ENCODE data around the gene DEPDC5. TPM values are rescaled to one million over a fixed set of nuclear protein-coding genes. Genes with fewer than 3 reads are reported as not detected.
"Not testable (repeated sequence)": the region's sequence is repeated elsewhere in the genome, so short reads cannot be mapped to it uniquely, and the experiment has no call there.

Gene DEPDC5
- total RNA-seq: 10 to 100 TPM; 10.9 to 37.5 TPM

- peak; percentile 96 for DNase-seq (ENCODE audit: low spot score)
- Histone ChIP-seq H3K4me1 (replicated peaks) (no peaks in the 10 kb centered on the region), H3K9me3 (no peaks in the 10 kb centered on the region), H3K36me3 (no peaks in the 10 kb centered on the region), H3K4me3 (peak within 1 kb of the TSS; percentile 49 to 62), H3K27ac (peak within 1 kb of the TSS; percentile 86 to 91), H3K27me3 (replicated peaks; ENCODE audit: insufficient read depth) (no peaks in the 10 kb centered on the region)
- intact Hi-C loops (cut with DNase I): loop anchor here (5.0 kb wide), 2 partner anchors 72 to 92 kb away; partner anchors contain the start of gene PISD
- WGBS: 1% methylated on average over 65 of the region's 65 CpGs
- TF ChIP-seq POLR2AphosphoS5 (IDR thresholded peaks at IDR 0.05): peak; percentile 98
- peak in 1 of 4 experiments; percentile 31 for TF ChIP-seq CTCF (IDR thresholded peaks at IDR 0.05)
- TF ChIP-seq POLR2A (IDR thresholded peaks at IDR 0.05): peak; percentile 84
Observed at GRCh38 chr22:31753634-31754501, at the start of gene DEPDC5. DEPDC5 (plus strand) TSS chr22:31754019; CDS start chr22:31754922, 903 bp downstream.

- Histone ChIP-seq H3K4me3 (no peak overlapping the region), H3K9me3 (no peaks in the 10 kb centered on the region), H3K27me3 (replicated peaks; ENCODE audit: insufficient read depth) (no peaks in the 10 kb centered on the region), H3K4me1 (replicated peaks) (no peaks in the 10 kb centered on the region), H3K36me3 (peaks cover 0 to 5% of the 10 kb centered on the region in 2 donors), H3K27ac (no peak overlapping the region)
- no peak for DNase-seq (ENCODE audit: low spot score)
- intact Hi-C loops (cut with DNase I): no loop called here
- no peak for TF ChIP-seq POLR2AphosphoS5 (IDR thresholded peaks at IDR 0.05)
- no peak for TF ChIP-seq CTCF (IDR thresholded peaks at IDR 0.05)
- TF ChIP-seq POLR2A (IDR thresholded peaks at IDR 0.05): no peak
- WGBS: 91% methylated on average over 8 of the region's 8 CpGs
Observed at GRCh38 chr22:31707519-31707918, 46.3 kb upstream of the DEPDC5 start.

GRCh38 chr22:31711226-31711625 is 42.6 kb upstream of the DEPDC5 start:
- H3K27me3 ChIP-seq (replicated peaks; ENCODE audit: insufficient read depth); H3K27ac ChIP-seq; DNase-seq (ENCODE audit: low spot score); H3K9me3 ChIP-seq; H3K36me3 ChIP-seq; intact Hi-C loops (cut with DNase I); H3K4me1 ChIP-seq (replicated peaks); H3K4me3 ChIP-seq: not testable (repeated sequence)
- 93% methylated on average over 12 of the region's 12 CpGs for WGBS

- H3K9me3 ChIP-seq: no peaks in the 10 kb centered on the region
- TF ChIP-seq POLR2AphosphoS5 (IDR thresholded peaks at IDR 0.05) (no peak), CTCF (IDR thresholded peaks at IDR 0.05) (no peak), POLR2A (IDR thresholded peaks at IDR 0.05) (no peak)
- H3K4me1 ChIP-seq (replicated peaks): no peaks in the 10 kb centered on the region
- peaks cover 0 to 6% of the 10 kb centered on the region in 2 donors for H3K36me3 ChIP-seq
- no peak overlapping the region for H3K4me3 ChIP-seq
- intact Hi-C loops (cut with DNase I): no loop called here
- no peak for DNase-seq (ENCODE audit: low spot score)
- H3K27ac ChIP-seq: no peak overlapping the region
- H3K27me3 ChIP-seq (replicated peaks; ENCODE audit: insufficient read depth): no peaks in the 10 kb centered on the region
- WGBS: 43% methylated on average over 5 of the region's 5 CpGs
Observed at GRCh38 chr22:31715147-31715778, 38.6 kb upstream of the DEPDC5 start.

- WGBS: 84% methylated on average over 7 of the region's 7 CpGs
- H3K4me3 ChIP-seq: no peak overlapping the region
- intact Hi-C loops (cut with DNase I): no loop called here
- TF ChIP-seq POLR2AphosphoS5 (IDR thresholded peaks at IDR 0.05) (no peak), CTCF (IDR thresholded peaks at IDR 0.05) (no peak)
- H3K4me1 ChIP-seq (replicated peaks): no peaks in the 10 kb centered on the region
- H3K27me3 ChIP-seq (replicated peaks; ENCODE audit: insufficient read depth): no peaks in the 10 kb centered on the region
- DNase-seq (ENCODE audit: low spot score): no peak
- H3K27ac ChIP-seq: no peak overlapping the region
- H3K9me3 ChIP-seq: no peaks in the 10 kb centered on the region
- no peaks in the 10 kb centered on the region for H3K36me3 ChIP-seq
Observed at GRCh38 chr22:31719850-31720471, 33.9 kb upstream of the DEPDC5 start.
